HG03025 (cell line): Measurements from ENCODE around the gene FYB1.

Experiments
- ATAC-seq: cut with Tn5 transposase; IDR thresholded peaks from one replicate; pipeline ENCODE4 v1.9.1; 2021; ENCODE audit warnings: mild to moderate bottlenecking, moderate library complexity; ENCODE audit not compliant: unreplicated experiment, low FRiP score

Gene FYB1

DNA sequence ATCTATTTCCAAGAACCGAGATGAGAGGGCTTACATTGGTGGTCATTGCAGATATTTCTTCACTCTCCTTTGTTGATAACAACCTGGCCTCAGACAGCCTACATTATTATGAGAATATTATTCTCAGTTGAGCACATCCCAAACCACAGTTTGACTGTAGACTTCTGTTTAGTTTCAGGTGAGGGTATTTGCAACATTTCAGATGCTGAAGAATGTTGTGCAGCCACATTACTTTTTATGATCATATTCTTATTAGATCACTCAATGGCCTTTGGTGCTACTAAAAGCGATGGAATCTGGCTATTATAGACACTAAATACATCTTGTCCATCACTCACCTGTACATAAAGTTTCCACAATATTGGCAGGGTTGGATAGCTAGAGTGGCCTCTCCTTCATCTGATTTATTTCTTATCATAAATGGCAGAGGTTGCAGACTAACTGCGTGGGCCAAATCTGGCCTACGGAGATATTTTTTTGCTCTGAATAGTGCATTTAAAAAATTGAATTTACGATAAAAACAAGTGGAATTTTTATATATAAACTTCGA lies 119.0 kb downstream of the FYB1 start:
- no peak for ATAC-seq

DNA sequence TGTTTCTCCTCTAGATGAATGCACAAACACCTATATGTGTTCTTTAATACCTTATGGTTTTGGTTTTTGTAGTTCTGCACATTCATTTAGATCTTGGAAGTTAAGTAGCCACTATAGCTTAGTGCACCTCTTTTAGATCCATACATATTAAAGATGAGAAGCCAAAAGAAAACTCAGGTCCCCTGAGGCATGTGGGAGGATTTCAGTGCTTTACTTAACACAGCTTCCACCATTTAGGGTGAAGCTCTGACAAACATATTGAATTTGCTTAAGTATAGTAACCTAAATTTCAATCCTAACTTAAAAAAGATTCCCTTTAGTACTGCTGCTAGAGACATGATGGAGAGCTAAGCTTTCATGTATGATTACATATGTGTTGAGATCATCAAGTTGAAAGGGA lies 119.5 kb downstream of the FYB1 start:
- no peak for ATAC-seq

DNA sequence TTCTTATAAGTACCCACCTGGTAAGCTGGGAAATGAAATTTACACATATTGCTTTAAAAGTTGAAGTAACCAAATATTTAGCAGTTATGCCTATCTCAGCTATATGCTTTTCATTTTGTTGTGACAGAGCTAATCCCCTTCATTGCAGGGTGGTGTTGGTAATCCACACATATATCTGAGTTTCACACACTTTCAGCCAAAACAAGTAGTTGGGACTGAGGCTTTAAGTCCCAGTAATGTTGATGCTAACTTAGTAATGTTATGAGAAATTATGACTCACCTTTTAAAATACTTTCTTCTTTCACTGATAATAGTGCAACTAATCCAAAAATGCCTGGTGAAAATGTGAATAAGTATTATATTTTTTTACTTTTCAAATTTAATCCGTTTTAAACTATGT lies 126.0 kb downstream of the FYB1 start:
- no peak for ATAC-seq

DNA sequence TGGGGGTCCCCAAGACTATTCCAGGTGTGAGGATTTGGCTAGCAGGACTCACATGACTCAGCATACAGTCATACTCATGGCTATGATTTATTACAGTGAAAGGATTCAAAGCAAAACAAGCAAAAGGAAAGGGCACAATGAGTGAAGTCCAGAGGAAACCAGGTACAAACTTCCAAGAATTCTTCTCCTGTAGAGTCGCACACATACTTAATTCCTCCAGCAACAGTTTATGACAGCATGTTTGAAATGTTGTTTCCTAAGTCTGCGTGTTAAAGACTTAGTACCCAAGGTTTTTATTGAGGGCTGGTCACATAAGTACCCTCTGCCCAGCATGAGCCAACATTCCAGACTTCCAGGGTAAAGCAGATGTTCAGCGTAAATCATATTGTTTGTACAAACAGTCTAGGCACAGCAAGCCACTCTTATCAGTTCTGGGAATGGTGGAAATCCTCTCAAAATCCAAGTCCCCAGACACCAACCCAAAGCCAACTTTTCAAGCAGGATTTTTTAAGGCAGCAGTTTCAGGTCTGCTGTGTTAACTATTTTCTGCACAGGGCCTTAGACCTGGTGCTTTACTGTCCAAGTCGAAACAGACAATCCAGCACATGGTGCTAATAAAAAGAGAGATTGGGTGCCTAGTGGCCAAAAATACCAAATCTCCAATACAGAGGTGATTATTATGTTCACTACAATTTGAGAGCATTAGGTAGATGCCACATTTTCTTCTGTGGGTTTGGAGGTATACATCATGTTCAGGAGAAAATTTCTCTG lies 126.6 kb downstream of the FYB1 start:
- no peak for ATAC-seq

DNA sequence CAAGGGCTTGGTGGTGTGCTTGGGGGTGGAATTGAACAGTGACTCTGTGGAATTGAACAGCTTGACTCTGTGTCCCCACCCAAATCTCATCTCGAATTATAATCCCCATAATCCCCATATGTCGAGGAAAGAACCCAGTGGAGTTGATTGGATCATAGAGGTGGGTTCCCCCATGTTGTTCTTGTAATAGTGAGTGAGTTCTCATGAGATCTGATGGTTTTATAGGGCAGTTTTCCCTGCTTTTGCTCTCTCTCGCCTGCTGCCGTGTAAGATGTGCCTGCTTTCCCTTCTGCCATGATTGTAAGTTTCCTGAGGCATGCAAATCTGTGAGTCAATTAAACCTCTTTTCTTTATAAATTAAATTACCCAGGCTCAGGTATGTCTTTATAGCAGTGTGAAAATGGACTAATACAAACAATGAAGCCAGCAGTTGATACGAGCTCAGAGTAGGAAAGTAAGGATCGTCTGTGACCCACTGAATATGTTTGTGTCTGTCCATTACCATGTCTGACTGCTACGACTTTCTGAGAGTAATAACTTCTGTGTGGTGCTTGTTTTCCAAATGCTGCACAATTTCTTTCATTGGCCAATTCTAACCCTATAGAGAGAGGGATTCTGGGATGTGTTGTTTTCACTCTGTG lies 127.3 kb downstream of the FYB1 start:
- ATAC-seq: no peak

DNA sequence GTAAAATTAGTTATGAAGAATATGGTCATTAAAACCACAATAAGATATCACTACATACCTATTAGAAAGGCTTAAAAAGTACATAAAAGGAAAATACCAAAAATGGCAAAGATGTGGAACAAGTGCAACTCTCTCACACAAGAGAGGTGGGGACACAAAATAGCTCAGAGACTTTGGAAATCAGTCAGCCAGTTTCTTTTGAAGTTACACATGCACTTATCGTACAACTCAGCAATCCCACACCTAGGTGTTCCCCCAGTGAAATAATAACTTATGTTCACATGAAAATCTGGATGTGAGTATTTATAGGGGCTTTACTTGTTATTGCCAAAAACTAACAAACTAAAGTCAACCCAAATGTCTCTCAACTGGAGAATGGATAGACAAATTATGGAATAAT lies 135.4 kb downstream of the FYB1 start:
- no peak for ATAC-seq

DNA sequence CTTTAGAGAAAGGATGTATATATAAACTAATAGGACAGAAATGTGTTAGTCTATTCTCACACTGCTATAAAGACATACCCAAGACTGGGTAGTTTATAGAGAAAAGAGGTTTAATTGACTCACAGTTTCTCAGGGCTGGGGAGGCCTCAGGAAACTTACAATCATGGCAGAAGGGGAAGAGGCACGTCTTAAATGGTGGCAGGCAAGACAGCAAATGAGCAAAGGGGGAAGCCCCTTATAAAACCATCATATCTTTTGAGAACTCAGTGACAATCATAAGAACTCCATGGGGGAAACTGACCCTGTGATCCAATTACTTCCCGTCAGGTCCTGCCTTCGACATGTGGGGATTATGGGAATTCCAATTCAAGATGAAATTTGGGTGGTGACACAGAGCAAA lies 136.4 kb downstream of the FYB1 start:
- no peak for ATAC-seq

DNA sequence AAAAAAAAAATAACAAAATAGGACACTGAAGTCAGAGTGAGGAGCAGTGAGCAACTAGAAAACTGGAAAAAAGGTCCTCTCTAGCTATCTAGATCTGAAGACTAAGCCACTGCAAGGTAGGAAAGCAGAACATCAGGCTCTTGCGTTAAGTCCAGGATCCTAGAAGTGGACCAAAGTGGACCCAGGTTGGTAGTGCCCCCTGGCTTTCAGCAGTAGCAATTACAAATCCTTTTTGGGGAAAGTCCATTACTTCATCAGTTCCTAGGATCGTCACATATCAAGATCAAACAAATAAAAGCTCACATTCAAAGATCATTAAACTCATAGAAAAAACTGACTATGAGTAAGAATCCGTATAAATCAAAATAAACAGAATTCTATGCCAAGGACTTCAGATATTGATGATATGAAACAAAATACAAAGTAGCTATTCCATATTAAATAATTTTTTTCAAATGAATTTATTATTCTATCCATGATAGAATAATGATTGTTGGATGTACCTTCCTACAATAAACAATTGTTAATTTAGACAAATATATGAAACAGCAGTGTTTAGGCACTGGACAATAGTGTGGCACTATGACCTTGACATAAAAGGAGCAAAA lies 138.7 kb downstream of the FYB1 start:
- no peak for ATAC-seq

DNA sequence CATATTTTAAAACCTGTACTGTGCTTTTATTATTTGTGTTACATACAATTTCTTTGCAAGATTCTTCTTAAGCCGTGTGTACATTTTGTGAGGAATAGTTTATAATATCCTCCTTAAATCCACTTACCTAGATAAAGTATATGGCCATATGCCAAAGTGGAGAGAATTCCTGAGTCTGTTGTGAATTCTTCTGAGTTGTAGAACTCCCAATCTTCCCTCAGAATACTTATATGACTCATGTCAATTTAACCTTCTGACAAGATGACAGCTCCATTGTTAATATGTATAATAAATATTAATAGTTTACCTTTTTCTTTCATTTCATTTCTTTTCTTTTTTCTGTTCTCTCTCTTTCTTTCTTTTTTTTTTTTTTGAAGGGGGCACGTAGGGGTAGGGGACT lies 139.2 kb downstream of the FYB1 start:
- no peak for ATAC-seq

DNA sequence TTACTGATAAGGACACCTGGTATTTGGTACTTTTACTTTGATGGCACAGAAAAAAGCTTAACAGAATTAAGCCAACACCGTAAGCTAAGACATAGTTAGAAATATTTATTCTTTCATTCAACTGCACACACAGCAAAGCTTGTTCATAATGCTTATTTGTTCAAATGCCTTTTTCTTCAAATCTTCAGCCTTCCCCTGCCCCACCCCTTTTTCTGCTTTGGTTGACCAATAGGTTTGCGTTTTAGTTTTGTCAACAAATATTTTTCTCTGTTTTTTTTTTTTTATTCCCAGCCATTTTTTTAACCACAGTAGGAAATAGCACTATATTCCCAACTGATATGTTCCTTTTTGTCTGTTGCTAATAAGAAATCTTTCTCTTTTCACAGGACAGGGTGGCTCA lies 140.2 kb downstream of the FYB1 start:
- ATAC-seq: no peak

DNA sequence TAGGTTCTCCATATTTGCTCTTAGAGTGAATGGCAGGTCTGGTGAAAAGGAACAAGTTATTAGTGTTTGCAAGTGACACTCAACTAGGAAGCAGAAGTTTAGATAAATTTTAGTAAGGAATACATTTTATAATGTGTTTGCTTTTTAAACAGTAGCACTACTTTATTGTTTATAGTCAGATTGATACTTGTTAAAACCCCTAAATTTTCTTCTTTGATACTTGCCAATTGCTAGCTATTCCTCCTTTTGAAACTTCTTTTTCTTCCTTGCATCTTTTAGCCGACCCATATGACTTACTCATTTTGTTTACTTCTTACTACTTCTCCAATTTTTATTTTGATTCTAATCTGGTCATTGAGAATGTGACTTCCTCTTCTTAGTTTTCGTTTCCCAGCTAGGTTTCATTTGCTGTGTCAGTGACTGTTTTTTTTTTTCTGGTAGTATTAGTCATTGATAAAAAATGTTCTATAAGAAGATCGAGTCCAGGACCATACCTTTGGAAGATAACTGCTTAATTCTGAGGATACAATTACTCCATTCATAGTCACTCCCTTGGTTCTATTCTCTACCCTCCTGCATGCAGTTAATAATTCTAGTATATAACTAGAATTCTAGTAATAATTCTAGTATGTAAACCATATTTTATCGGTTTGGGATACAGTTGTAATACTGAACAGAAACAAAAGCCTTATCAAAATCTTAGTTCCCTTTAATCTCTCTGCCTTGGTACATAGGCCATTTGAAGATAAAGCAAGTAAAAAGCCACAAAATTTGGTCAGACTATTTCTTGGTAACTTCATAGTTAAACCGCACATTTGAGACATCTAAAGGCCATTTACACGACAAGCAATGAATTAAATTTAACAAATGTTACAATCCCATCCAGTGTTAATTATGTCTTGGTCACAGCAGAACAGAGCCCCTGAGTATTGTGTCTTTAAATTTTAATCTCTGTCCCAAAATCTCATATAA lies 142.3 kb downstream of the FYB1 start:
- no peak for ATAC-seq

DNA sequence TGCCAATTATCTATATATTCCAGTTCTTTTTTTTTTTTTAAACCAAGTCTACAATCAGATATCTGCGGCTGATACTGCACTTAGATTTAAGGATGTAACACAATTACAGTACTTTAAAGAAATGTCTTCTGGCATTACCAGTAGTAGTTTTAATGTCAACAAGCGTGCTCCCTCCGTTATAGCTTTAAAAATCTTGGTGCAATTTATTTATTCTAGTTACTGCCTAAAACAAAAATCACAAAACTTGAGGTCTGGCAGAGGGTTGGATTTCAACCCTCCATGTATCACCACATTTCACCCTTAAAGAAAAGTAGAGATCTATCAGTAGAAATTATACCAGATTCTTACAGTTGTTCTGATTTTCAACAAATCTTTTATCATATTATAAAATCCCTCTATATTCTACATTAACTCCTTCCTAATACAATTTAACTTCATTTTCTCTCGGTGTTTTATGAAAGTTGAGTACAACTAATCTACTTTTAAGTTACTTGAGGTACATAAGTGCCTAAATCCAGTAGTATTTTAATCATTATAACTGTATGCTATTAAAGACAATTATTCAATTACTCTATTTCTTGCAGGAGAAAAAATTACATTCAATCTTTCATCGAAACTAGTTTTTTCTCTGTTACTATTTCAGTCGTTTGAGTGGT lies 143.1 kb downstream of the FYB1 start:
- no peak for ATAC-seq

DNA sequence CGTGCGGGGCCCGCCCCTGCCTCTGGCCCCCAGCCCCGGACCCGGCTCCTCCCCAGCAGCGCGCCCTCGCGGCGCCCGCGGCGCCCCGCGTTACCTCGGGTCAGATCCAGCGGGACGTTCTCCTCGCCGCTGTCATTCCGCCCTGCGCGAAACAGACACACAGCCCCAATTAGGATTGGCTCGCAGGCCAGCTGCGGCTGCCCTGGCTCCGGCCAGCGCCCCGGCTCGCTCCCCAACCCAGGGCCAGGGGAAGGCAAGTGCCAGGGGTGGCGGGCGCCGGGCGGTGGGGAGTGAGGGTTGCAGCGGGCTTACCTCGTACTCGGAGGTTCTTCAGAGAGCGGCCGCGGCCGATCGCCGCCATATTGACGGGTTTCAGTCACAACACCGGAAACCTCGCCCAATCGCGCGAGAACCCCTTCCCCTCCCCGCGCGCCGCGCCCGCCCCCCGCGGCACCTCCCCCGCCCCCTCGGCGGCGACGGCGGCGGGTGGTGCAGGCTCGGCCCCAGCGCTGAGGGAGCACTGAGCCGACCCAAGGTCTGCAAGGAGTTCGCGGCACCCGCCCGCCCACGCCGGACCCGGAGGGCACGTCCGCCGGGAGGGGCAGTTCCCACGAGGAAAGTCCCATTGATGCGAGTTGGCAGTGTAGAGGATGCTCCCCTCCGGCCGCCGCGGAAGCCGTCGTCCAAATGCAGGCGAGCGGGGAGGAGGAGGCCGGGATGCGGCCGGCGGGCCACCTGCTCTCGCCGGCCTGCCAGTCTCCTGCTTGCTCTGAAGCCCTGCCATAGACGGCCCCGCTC lies 145.1 kb downstream of the FYB1 start, which contains the start of gene RICTOR:
RICTOR (minus strand) TSS at position 383 of the 798 bp plus-strand sequence; CDS start at position 361, 22 bp downstream.
- peak; percentile 73 for ATAC-seq

DNA sequence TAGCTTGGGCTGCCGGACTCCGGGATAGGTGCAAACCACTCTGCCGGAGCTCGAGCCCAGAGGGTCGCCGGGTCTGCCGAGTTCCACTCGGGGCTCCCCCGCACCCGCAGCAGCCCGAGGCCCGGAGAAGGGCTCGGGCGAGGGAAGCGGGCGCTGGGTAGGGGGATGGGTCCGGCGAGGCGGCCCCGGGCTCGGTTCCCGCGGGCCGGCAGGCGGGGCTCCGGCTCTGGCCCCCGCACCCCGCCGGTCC lies 145.7 kb downstream of the FYB1 start:
- peak; percentile 39 for ATAC-seq

DNA sequence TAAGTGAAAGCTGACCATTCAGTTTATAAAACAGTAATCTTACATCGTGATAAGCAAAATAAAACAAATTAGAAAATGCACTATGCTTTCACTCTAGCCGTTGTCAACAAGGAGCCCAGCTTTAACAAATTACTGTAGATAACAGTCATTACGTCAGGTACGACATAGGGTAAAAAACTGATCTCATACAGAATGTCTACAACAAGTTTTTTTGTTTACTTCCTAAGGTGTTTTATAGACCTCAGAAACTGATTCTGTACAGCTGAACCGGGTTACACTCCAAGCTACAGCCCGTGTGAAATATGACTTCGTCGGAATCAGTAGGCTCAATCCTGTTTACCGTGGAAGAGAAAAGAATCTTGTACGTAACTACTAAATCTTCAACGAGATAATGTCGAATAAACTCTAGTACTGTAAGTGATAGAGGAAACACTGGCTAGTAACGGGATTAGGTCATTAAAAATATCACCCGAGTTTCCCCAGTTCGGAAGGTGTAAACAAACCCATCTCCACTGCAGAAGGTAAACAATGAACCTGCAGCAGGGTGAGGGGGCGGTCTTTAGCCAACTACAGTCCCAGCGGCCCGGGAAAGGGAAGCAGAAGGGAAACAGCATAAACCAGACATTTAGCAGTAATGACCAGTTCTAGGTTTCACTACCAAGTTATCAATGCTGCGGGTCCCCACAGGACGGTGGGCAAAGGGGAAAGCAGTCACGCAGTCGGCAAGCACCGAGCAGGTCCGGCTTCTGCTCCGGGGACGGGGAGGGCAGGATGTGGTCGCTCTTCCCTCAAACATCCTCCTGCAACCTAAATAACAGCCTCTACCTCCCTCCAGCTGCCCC lies 146.2 kb downstream of the FYB1 start:
- ATAC-seq: peak; percentile 37

DNA sequence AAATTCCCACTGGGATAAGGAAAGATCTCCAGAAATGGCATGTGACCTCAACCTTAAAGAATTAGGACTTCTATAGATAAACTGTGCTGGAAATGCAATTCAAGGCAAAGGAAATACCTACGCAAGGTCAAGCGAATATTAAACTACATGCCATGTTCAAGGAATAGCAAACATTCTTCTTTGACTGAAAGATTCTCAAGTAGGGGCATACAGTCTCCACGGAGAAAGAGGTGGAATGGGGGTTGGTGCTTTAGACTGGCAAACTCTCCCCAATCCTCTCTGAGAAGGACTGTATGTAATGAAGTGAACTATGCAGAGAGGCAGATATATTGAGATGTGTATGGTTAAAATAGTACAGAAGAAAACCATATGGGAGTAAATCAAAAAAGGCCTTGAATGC lies 151.3 kb downstream of the FYB1 start:
- no peak for ATAC-seq

DNA sequence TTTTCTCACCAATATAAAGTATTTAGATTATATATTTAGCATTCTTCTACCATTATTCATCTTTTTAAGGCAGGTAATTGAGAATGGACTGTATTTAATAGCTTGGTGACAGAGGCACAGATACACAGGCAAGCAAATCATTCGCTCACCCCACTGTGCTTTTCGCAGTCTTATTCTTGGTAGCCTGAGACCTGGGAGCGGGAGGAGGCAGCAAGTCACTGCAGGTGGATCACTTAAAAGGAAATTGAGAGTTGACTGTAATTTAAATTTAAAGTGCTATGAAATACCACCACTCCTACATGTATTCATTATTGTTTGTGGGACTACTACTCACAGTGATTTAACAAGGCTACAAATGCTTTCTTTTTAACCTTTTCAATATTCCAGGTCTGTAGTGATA lies 154.9 kb downstream of the FYB1 start:
- no peak for ATAC-seq

DNA sequence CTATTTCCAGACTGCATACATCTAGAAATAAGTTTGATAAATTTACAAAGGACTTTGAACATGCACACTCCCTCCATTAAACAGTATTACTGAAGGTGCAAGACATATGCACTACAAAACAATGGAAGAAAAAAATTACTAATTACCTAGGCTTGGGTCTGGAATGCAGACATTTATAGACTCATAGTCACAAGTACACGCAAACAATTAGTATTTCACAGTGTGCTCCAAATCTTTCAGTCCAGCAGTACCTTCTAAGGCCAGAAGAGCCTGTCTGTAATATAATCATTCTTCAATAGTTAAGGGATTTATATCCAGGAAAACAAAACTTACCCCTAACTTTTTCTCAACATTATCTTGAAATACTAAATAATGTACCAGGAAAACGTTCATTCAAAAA lies 156.3 kb downstream of the FYB1 start:
- ATAC-seq: no peak
